ENCODE measurements around the gene SUGP1.

SUGP1 gene

GRCh38 chr19:19305696-19306095, 14.6 kb downstream of the SUGP1 start:
- Histone ChIP-seq H3K4me3 (ENCODE audit: low read length) (no peak overlapping the region), H3K9ac (ENCODE audit: low read length) (no peak overlapping the region), H3K27me3 (ENCODE audit: control insufficient read depth, insufficient read depth, low read length) (no peaks in the 10 kb centered on the region), H3K27ac (ENCODE audit: low read depth, low read length) (no peak overlapping the region), H3K36me3 (ENCODE audit: control insufficient read depth, insufficient read depth, low read length) (peaks cover 45% of the 10 kb centered on the region), H3K4me1 (ENCODE audit: control insufficient read depth, insufficient read depth, low read length) (no peaks in the 10 kb centered on the region)

GRCh38 chr19:19305066-19305465, 15.2 kb downstream of the SUGP1 start:
- Histone ChIP-seq H3K27ac (ENCODE audit: low read depth, low read length) (no peak overlapping the region), H3K27me3 (ENCODE audit: control insufficient read depth, insufficient read depth, low read length) (no peaks in the 10 kb centered on the region), H3K4me1 (ENCODE audit: control insufficient read depth, insufficient read depth, low read length) (no peaks in the 10 kb centered on the region), H3K9ac (ENCODE audit: low read length) (no peak overlapping the region), H3K36me3 (ENCODE audit: control insufficient read depth, insufficient read depth, low read length) (peaks cover 40% of the 10 kb centered on the region), H3K4me3 (ENCODE audit: low read length) (no peak overlapping the region)

- H3K27me3 ChIP-seq (ENCODE audit: control insufficient read depth, insufficient read depth, low read length) = no peaks in the 10 kb centered on the region
- no peaks in the 10 kb centered on the region for H3K4me1 ChIP-seq (ENCODE audit: control insufficient read depth, insufficient read depth, low read length)
- H3K27ac ChIP-seq (ENCODE audit: low read depth, low read length) = no peak overlapping the region
- H3K4me3 ChIP-seq (ENCODE audit: low read length) = no peak overlapping the region
- H3K36me3 ChIP-seq (ENCODE audit: control insufficient read depth, insufficient read depth, low read length) = peaks cover 37% of the 10 kb centered on the region
- no peak overlapping the region for H3K9ac ChIP-seq (ENCODE audit: low read length)
Measured at GRCh38 chr19:19304186-19304965, 15.9 kb downstream of the SUGP1 start.

- H3K4me3 ChIP-seq (ENCODE audit: low read length) = no peak overlapping the region
- no peaks in the 10 kb centered on the region for H3K4me1 ChIP-seq (ENCODE audit: control insufficient read depth, insufficient read depth, low read length)
- no peaks in the 10 kb centered on the region for H3K27me3 ChIP-seq (ENCODE audit: control insufficient read depth, insufficient read depth, low read length)
- peaks cover 38% of the 10 kb centered on the region for H3K36me3 ChIP-seq (ENCODE audit: control insufficient read depth, insufficient read depth, low read length)
- H3K9ac ChIP-seq (ENCODE audit: low read length) = no peak overlapping the region
- no peak overlapping the region for H3K27ac ChIP-seq (ENCODE audit: low read depth, low read length)
Measured at GRCh38 chr19:19303411-19303810, 16.9 kb downstream of the SUGP1 start.

GRCh38 chr19:19300613-19301012, 19.7 kb downstream of the SUGP1 start:
- Histone ChIP-seq H3K9ac (ENCODE audit: low read length) (no peak overlapping the region), H3K36me3 (ENCODE audit: control insufficient read depth, insufficient read depth, low read length) (peaks cover 28% of the 10 kb centered on the region), H3K27ac (ENCODE audit: low read depth, low read length) (no peak overlapping the region), H3K27me3 (ENCODE audit: control insufficient read depth, insufficient read depth, low read length) (no peaks in the 10 kb centered on the region), H3K4me1 (ENCODE audit: control insufficient read depth, insufficient read depth, low read length) (no peaks in the 10 kb centered on the region), H3K4me3 (ENCODE audit: low read length) (no peak overlapping the region)

GRCh38 chr19:19297759-19298158, 22.6 kb downstream of the SUGP1 start:
- H3K9ac ChIP-seq (ENCODE audit: low read length) = no peak overlapping the region
- H3K36me3 ChIP-seq (ENCODE audit: control insufficient read depth, insufficient read depth, low read length) = peaks cover 15% of the 10 kb centered on the region
- no peak overlapping the region for H3K27ac ChIP-seq (ENCODE audit: low read depth, low read length)
- H3K4me3 ChIP-seq (ENCODE audit: low read length) = no peak overlapping the region
- no peaks in the 10 kb centered on the region for H3K4me1 ChIP-seq (ENCODE audit: control insufficient read depth, insufficient read depth, low read length)
- H3K27me3 ChIP-seq (ENCODE audit: control insufficient read depth, insufficient read depth, low read length) = no peaks in the 10 kb centered on the region

- no peaks in the 10 kb centered on the region for H3K4me1 ChIP-seq (ENCODE audit: control insufficient read depth, insufficient read depth, low read length)
- no peaks in the 10 kb centered on the region for H3K27me3 ChIP-seq (ENCODE audit: control insufficient read depth, insufficient read depth, low read length)
- no peak overlapping the region for H3K4me3 ChIP-seq (ENCODE audit: low read length)
Measured at GRCh38 chr19:19296953-19297689, 23.2 kb downstream of the SUGP1 start.

GRCh38 chr19:19294914-19295313, 25.4 kb downstream of the SUGP1 start:
- Histone ChIP-seq H3K36me3 (ENCODE audit: control insufficient read depth, insufficient read depth, low read length) (peaks cover 11% of the 10 kb centered on the region), H3K9ac (ENCODE audit: low read length) (no peak overlapping the region), H3K27me3 (ENCODE audit: control insufficient read depth, insufficient read depth, low read length) (no peaks in the 10 kb centered on the region), H3K4me3 (ENCODE audit: low read length) (no peak overlapping the region), H3K27ac (ENCODE audit: low read depth, low read length) (no peak overlapping the region), H3K4me1 (ENCODE audit: control insufficient read depth, insufficient read depth, low read length) (no peaks in the 10 kb centered on the region)

More at GRCh38 chr19:19296953-19297689, 23.2 kb downstream of the SUGP1 start:
- Histone ChIP-seq H3K36me3 (ENCODE audit: control insufficient read depth, insufficient read depth, low read length) (peaks cover 13% of the 10 kb centered on the region), H3K9ac (ENCODE audit: low read length) (no peak overlapping the region), H3K27ac (ENCODE audit: low read depth, low read length) (no peak overlapping the region)

GRCh38 chr19:19292607-19293006, 27.7 kb downstream of the SUGP1 start:
- no peak overlapping the region for H3K9ac ChIP-seq (ENCODE audit: low read length)
- H3K4me3 ChIP-seq (ENCODE audit: low read length) = no peak overlapping the region
- no peaks in the 10 kb centered on the region for H3K27me3 ChIP-seq (ENCODE audit: control insufficient read depth, insufficient read depth, low read length)
- H3K4me1 ChIP-seq (ENCODE audit: control insufficient read depth, insufficient read depth, low read length) = no peaks in the 10 kb centered on the region
- no peak overlapping the region for H3K27ac ChIP-seq (ENCODE audit: low read depth, low read length)
- peaks cover 11% of the 10 kb centered on the region for H3K36me3 ChIP-seq (ENCODE audit: control insufficient read depth, insufficient read depth, low read length)

GRCh38 chr19:19285686-19286085, 34.6 kb downstream of the SUGP1 start:
- H3K4me3 ChIP-seq (ENCODE audit: low read length) = no peak overlapping the region
- no peaks in the 10 kb centered on the region for H3K27me3 ChIP-seq (ENCODE audit: control insufficient read depth, insufficient read depth, low read length)
- peaks cover 19% of the 10 kb centered on the region for H3K36me3 ChIP-seq (ENCODE audit: control insufficient read depth, insufficient read depth, low read length)
- H3K27ac ChIP-seq (ENCODE audit: low read depth, low read length) = no peak overlapping the region
- H3K4me1 ChIP-seq (ENCODE audit: control insufficient read depth, insufficient read depth, low read length) = no peaks in the 10 kb centered on the region
- no peak overlapping the region for H3K9ac ChIP-seq (ENCODE audit: low read length)

GRCh38 chr19:19280561-19280960, 39.7 kb downstream of the SUGP1 start:
- Histone ChIP-seq H3K27ac (ENCODE audit: low read depth, low read length) (no peak overlapping the region), H3K4me3 (ENCODE audit: low read length) (no peak overlapping the region), H3K4me1 (ENCODE audit: control insufficient read depth, insufficient read depth, low read length) (no peaks in the 10 kb centered on the region), H3K9ac (ENCODE audit: low read length) (no peak overlapping the region), H3K36me3 (ENCODE audit: control insufficient read depth, insufficient read depth, low read length) (peaks cover 48% of the 10 kb centered on the region), H3K27me3 (ENCODE audit: control insufficient read depth, insufficient read depth, low read length) (no peaks in the 10 kb centered on the region)

- H3K4me3 ChIP-seq (ENCODE audit: low read length) = no peak overlapping the region
- peaks cover 48% of the 10 kb centered on the region for H3K36me3 ChIP-seq (ENCODE audit: control insufficient read depth, insufficient read depth, low read length)
- no peak overlapping the region for H3K9ac ChIP-seq (ENCODE audit: low read length)
- H3K27ac ChIP-seq (ENCODE audit: low read depth, low read length) = no peak overlapping the region
- no peaks in the 10 kb centered on the region for H3K27me3 ChIP-seq (ENCODE audit: control insufficient read depth, insufficient read depth, low read length)
- no peaks in the 10 kb centered on the region for H3K4me1 ChIP-seq (ENCODE audit: control insufficient read depth, insufficient read depth, low read length)
Measured at GRCh38 chr19:19279853-19280252, 40.5 kb downstream of the SUGP1 start.
